CD14-positive monocyte (primary cell): ENCODE results near the gene METTL4. TPM values are rescaled to one million over a fixed set of nuclear protein-coding genes. Genes with fewer than 3 reads are reported as not detected.

Source experiments
- DNase-seq, 3 donors: peaks; one replicate each; pipeline ENCODE4 v3.0.0-alpha.2; 2011 to 2022
- H2AFZ ChIP-seq: 2 replicates; pipeline ENCODE4 v1.6.0; 2012; ENCODE audit warnings: mild to moderate bottlenecking, low read depth, low read length, inconsistent platforms; ENCODE audit not compliant: insufficient read depth, poor library complexity, severe bottlenecking
- H3K27ac ChIP-seq, 2 donors: 1 replicate in 1 of 2; 2 replicates in 1 of 2; pipeline ENCODE4 v1.5.1; 2012 to 2013; ENCODE audit warnings: low read length in 2 of 2, control low read depth in 1 of 2, inconsistent platforms in 1 of 2, low read depth in 1 of 2, mild to moderate bottlenecking in 1 of 2
- H3K27me3 ChIP-seq, 2 donors: one replicate each; pipeline versions ENCODE4 v1.6.0 to v1.6.1; 2011 to 2013; ENCODE audit warnings: low read length in 2 of 2; ENCODE audit not compliant: control insufficient read depth in 2 of 2, insufficient read depth in 2 of 2
- H3K36me3 ChIP-seq, 2 donors: replicated peaks in 1 of 2; 1 replicate in 1 of 2; 2 replicates in 1 of 2; pipeline versions ENCODE4 v1.5.1 to v1.6.1; 2012 to 2013; ENCODE audit warnings: low read length in 2 of 2, control low read depth in 1 of 2, inconsistent platforms in 1 of 2, mild to moderate bottlenecking in 1 of 2; ENCODE audit not compliant: insufficient read depth in 2 of 2, control insufficient read depth in 1 of 2
- H3K4me1 ChIP-seq, 2 donors: 1 replicate in 1 of 2; 2 replicates in 1 of 2; pipeline versions ENCODE4 v1.5.1 to v1.6.1; 2012 to 2013; ENCODE audit warnings: low read length in 2 of 2, control low read depth in 1 of 2, inconsistent platforms in 1 of 2, mild to moderate bottlenecking in 1 of 2, moderate library complexity in 1 of 2; ENCODE audit not compliant: insufficient read depth in 2 of 2, control insufficient read depth in 1 of 2
- H3K4me2 ChIP-seq: replicated peaks from 2 replicates; pipeline ENCODE3; 2012; ENCODE audit warnings: low read length, moderate library complexity, mild to moderate bottlenecking; ENCODE audit not compliant: poor library complexity, severe bottlenecking; ENCODE audit errors: extremely low read depth
- H3K4me3 ChIP-seq, 3 experiments: fragments of 200-600 bp in 1 of 3; sonication (generic) in 1 of 3; replicated peaks in 1 of 3; 1 replicate in 2 of 3; 2 replicates in 1 of 3; pipeline ENCODE4 v1.5.1; 2011 to 2013; ENCODE audit warnings: low read length in 3 of 3, mild to moderate bottlenecking in 3 of 3, control low read depth in 2 of 3, low read depth in 2 of 3, inconsistent platforms in 1 of 3, moderate library complexity in 1 of 3
- H3K79me2 ChIP-seq: 2 replicates; pipeline ENCODE4 v1.6.0; 2012; ENCODE audit warnings: mild to moderate bottlenecking, control low read depth, inconsistent platforms, low read length, moderate library complexity; ENCODE audit not compliant: insufficient read depth
- H3K9ac ChIP-seq: 2 replicates; pipeline ENCODE4 v1.6.0; 2017; ENCODE audit warnings: low read length, mild to moderate bottlenecking; ENCODE audit not compliant: insufficient read depth, poor library complexity, severe bottlenecking
- H3K9me3 ChIP-seq, 2 donors: replicated peaks in 1 of 2; 1 replicate in 1 of 2; 2 replicates in 1 of 2; pipeline versions ENCODE4 v1.5.1 to v1.6.1; 2012 to 2013; ENCODE audit warnings: low read length in 2 of 2, control low read depth in 1 of 2; ENCODE audit not compliant: control insufficient read depth in 1 of 2, insufficient read depth in 1 of 2
- H4K20me1 ChIP-seq: 2 replicates; pipeline ENCODE4 v1.6.0; 2012; ENCODE audit warnings: mild to moderate bottlenecking, low read length, control low read depth, moderate library complexity; ENCODE audit not compliant: insufficient read depth
- H3K27ac Mint-ChIP-seq, 7 donors: one replicate each; pipeline ENCODE4 v1.8.0; 2020; ENCODE audit warnings: mild to moderate bottlenecking in 7 of 7, mixed read lengths in 7 of 7, moderate library complexity in 6 of 7, inconsistent platforms in 2 of 7
- H3K27me3 Mint-ChIP-seq, 3 donors: one replicate each; pipeline ENCODE4 v1.8.0; 2021 to 2022; ENCODE audit warnings: low read depth in 3 of 3, mild to moderate bottlenecking in 3 of 3, mixed read lengths in 3 of 3, moderate library complexity in 3 of 3, inconsistent platforms in 1 of 3
- H3K36me3 Mint-ChIP-seq, 2 donors: one replicate each; pipeline ENCODE4 v1.8.0; 2020; ENCODE audit warnings: mixed read lengths in 2 of 2, inconsistent platforms in 1 of 2, mild to moderate bottlenecking in 1 of 2
- H3K4me1 Mint-ChIP-seq: one replicate; pipeline ENCODE4 v1.8.0; 2020; ENCODE audit warnings: mild to moderate bottlenecking, mixed read lengths
- H3K4me3 Mint-ChIP-seq, 2 donors: one replicate each; pipeline ENCODE4 v1.8.0; 2020; ENCODE audit warnings: mild to moderate bottlenecking in 2 of 2, mixed read lengths in 2 of 2, moderate library complexity in 1 of 2
- H3K9me3 Mint-ChIP-seq, 7 donors: one replicate each; pipeline ENCODE4 v1.8.0; 2020 to 2022; ENCODE audit warnings: mixed read lengths in 7 of 7, mild to moderate bottlenecking in 6 of 7, moderate library complexity in 6 of 7, inconsistent platforms in 2 of 7
- WGBS: methylation state at CpG from one replicate; pipeline ENCODE4 v1.1.5; 2013; ENCODE audit warnings: missing lambda C conversion rate; ENCODE audit not compliant: insufficient coverage; 5-methylcytosine and 5-hydroxymethylcytosine counted together
- intact Hi-C, 2 donors: fragments of 100-400 bp; cut with micrococcal nuclease; formaldehyde crosslinking; loops; one replicate each; pipeline versions ENCODE4 v1.15.0 to v1.15.1; 2023
- polyA plus RNA-seq, 3 donors: library from polyadenylated mRNA; depleted of rRNA in 1 of 3; unstranded in 2 of 3; stranded (reverse) in 1 of 3; fragments of 300-500 nt in 2 of 3; fragments of >200 nt in 1 of 3; fragmentation: Illumina TruSeq in 2 of 3; gene quantifications; 1 replicate in 2 of 3; 2 replicates in 1 of 3; pipeline ENCODE4 v1.2.3, GENCODE V29; 2012 to 2021
- TF ChIP-seq, protein P1 (sequence below): fragments of 200-600 bp; IDR thresholded peaks from one replicate; pipeline ENCODE4 v1.8.0; 2022; ENCODE audit warnings: antibody characterized with exemption, mild to moderate bottlenecking

The METTL4 gene
- polyA plus RNA-seq, 3 donors, result 3.0 to 4.1 (median 3.3) TPM

DNA sequence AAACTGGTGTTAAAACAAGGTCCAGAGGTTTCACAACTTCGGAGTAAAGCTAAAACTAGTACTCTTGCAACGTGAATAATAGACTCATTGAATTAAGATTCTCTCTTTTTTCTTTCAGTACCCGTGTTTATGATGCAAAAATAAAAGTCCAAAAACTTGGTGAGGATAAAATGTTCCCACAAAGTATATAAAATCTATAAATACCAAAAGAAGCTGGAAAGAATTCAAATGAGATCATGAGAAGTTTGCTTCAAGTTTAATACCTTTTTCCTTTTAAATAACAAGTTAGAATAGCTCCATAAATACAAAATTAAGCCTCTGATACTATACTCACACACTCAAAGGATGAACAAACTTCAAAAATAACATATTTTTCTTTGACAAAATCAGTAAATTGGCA is 34.0 kb downstream of the METTL4 start:
- intact Hi-C loops, result no loop called here
- H3K36me3 Mint-ChIP-seq, result peaks cover 38 to 45% of the 10 kb centered on the region in 2 donors
- Histone ChIP-seq H3K4me1 (no peaks in the 10 kb centered on the region), H4K20me1 (no peaks in the 10 kb centered on the region), H3K9me3 (no peaks in the 10 kb centered on the region), H3K36me3 (peaks cover 12 to 31% of the 10 kb centered on the region in 2 donors), H3K27me3 (no peaks in the 10 kb centered on the region), H3K4me3 (no peak overlapping the region), H3K9ac (no peak overlapping the region), H3K27ac (no peak overlapping the region), H3K79me2 (no peaks in the 10 kb centered on the region), H2AFZ (no peak overlapping the region), H3K4me2 (no peak overlapping the region)
- no CpG with 5 or more reads among the region's 3 CpGs for WGBS
- H3K4me3 Mint-ChIP-seq, result no peak overlapping the region
- no peak for DNase-seq
- H3K27me3 Mint-ChIP-seq, result no peaks in the 10 kb centered on the region
- no peaks in the 10 kb centered on the region for H3K4me1 Mint-ChIP-seq
- no peak overlapping the region for H3K27ac Mint-ChIP-seq
- peaks cover 0 to 2% (median 0%) of the 10 kb centered on the region in 7 donors for H3K9me3 Mint-ChIP-seq
- TF ChIP-seq, protein P1, sequence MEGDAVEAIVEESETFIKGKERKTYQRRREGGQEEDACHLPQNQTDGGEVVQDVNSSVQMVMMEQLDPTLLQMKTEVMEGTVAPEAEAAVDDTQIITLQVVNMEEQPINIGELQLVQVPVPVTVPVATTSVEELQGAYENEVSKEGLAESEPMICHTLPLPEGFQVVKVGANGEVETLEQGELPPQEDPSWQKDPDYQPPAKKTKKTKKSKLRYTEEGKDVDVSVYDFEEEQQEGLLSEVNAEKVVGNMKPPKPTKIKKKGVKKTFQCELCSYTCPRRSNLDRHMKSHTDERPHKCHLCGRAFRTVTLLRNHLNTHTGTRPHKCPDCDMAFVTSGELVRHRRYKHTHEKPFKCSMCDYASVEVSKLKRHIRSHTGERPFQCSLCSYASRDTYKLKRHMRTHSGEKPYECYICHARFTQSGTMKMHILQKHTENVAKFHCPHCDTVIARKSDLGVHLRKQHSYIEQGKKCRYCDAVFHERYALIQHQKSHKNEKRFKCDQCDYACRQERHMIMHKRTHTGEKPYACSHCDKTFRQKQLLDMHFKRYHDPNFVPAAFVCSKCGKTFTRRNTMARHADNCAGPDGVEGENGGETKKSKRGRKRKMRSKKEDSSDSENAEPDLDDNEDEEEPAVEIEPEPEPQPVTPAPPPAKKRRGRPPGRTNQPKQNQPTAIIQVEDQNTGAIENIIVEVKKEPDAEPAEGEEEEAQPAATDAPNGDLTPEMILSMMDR, result no peak

DNA sequence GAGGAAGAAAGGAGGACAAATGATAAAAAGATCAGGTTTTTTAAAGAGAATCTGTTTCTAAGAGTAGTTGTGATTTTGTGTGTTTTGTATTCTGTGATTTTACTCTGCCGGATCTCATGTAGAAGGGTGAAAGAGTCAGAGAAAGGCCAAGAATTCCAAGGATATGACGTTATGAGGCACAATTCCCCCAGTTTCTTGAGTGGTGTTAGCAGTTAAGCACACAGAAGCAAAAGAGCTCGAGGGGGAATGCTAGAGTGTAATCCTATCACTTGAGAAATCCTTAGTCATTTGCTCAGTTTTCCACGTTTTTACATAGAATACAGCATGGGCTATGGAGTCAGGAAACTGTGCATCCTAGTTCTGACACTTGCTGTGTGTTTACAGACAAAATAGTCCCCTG is 34.8 kb downstream of the METTL4 start:
- Histone ChIP-seq H3K4me3 (no peak overlapping the region), H3K27ac (no peak overlapping the region), H3K9ac (no peak overlapping the region), H3K36me3 (peaks cover 12 to 31% of the 10 kb centered on the region in 2 donors), H3K79me2 (no peaks in the 10 kb centered on the region), H2AFZ (no peak overlapping the region), H3K4me1 (no peaks in the 10 kb centered on the region), H3K27me3 (no peaks in the 10 kb centered on the region), H3K4me2 (no peak overlapping the region), H3K9me3 (no peaks in the 10 kb centered on the region), H4K20me1 (no peaks in the 10 kb centered on the region)
- H3K36me3 Mint-ChIP-seq, result peaks cover 38 to 45% of the 10 kb centered on the region in 2 donors
- no peak overlapping the region for H3K27ac Mint-ChIP-seq
- DNase-seq, result no peak
- peaks cover 0 to 2% (median 0%) of the 10 kb centered on the region in 7 donors for H3K9me3 Mint-ChIP-seq
- no peak overlapping the region for H3K4me3 Mint-ChIP-seq
- intact Hi-C loops, result no loop called here
- H3K27me3 Mint-ChIP-seq, result no peaks in the 10 kb centered on the region
- WGBS, result 90% methylated on average over 3 of the region's 4 CpGs
- H3K4me1 Mint-ChIP-seq, result no peaks in the 10 kb centered on the region
- TF ChIP-seq, protein P1, result no peak
